Activated T-helper 9 cell treated with anti-CD3 and anti-CD28 coated beads, Interleukin-2, amount 50 U/mL, for 16 hours (primary cell): Measurements from ENCODE around the gene CNTN4.

Experiments used
- DNase-seq: peaks from one replicate; pipeline ENCODE4 v3.0.0-alpha.2; 2020; ENCODE audit warnings: low read depth

The CNTN4 gene

GRCh38 chr3:2266606-2267005, 167.9 kb downstream of the CNTN4 start:
- DNase-seq = no peak

GRCh38 chr3:2268779-2269178, 170.1 kb downstream of the CNTN4 start:
- DNase-seq = no peak

GRCh38 chr3:2274526-2274925, 175.9 kb downstream of the CNTN4 start:
- DNase-seq = no peak

- no peak for DNase-seq
These were observed 185.2 kb downstream of the CNTN4 start for GRCh38 chr3:2283818-2284217.

- DNase-seq = no peak
These were observed 202.3 kb downstream of the CNTN4 start for GRCh38 chr3:2300938-2301337.

- DNase-seq = no peak
These were observed 202.7 kb downstream of the CNTN4 start for GRCh38 chr3:2301361-2301760.

GRCh38 chr3:2303566-2303965, 204.9 kb downstream of the CNTN4 start:
- no peak for DNase-seq

GRCh38 chr3:2311022-2311421, 212.4 kb downstream of the CNTN4 start:
- no peak for DNase-seq

- DNase-seq = no peak
These were observed 218.9 kb downstream of the CNTN4 start for GRCh38 chr3:2317521-2317920.

GRCh38 chr3:2334921-2335320, 236.3 kb downstream of the CNTN4 start:
- DNase-seq = no peak

GRCh38 chr3:2343031-2343682, 244.5 kb downstream of the CNTN4 start:
- DNase-seq = no peak

- DNase-seq = no peak
These were observed 253.6 kb downstream of the CNTN4 start for GRCh38 chr3:2352134-2352762.

- DNase-seq = no peak
These were observed 256.0 kb downstream of the CNTN4 start for GRCh38 chr3:2354702-2355101.

GRCh38 chr3:2356298-2356950, 257.8 kb downstream of the CNTN4 start:
- DNase-seq = no peak

- DNase-seq = no peak
These were observed 262.1 kb downstream of the CNTN4 start for GRCh38 chr3:2360815-2361214.

- no peak for DNase-seq
These were observed 263.5 kb downstream of the CNTN4 start for GRCh38 chr3:2362122-2362521.

- DNase-seq = no peak
These were observed 265.2 kb downstream of the CNTN4 start for GRCh38 chr3:2363854-2364253.

- no peak for DNase-seq
These were observed 271.7 kb downstream of the CNTN4 start for GRCh38 chr3:2370317-2370716.

- no peak for DNase-seq
These were observed 273.6 kb downstream of the CNTN4 start for GRCh38 chr3:2372306-2372705.

- DNase-seq = no peak
These were observed 276.7 kb downstream of the CNTN4 start for GRCh38 chr3:2375376-2375775.

GRCh38 chr3:2377281-2377680, 278.6 kb downstream of the CNTN4 start:
- DNase-seq = no peak

GRCh38 chr3:2390926-2391532, 292.4 kb downstream of the CNTN4 start:
- DNase-seq = no peak

- DNase-seq = no peak
These were observed 293.2 kb downstream of the CNTN4 start for GRCh38 chr3:2391896-2392295.
